ENCODE measurements around the gene SPEF1. TPM values are rescaled to one million over a fixed set of nuclear protein-coding genes. Genes with fewer than 3 reads are reported as not detected.

The SPEF1 gene
- total and polyA plus RNA-seq, 2 of the 4 experiments (the other 2 are of a cell fraction): 0.15 TPM; not detected in 1

DNA sequence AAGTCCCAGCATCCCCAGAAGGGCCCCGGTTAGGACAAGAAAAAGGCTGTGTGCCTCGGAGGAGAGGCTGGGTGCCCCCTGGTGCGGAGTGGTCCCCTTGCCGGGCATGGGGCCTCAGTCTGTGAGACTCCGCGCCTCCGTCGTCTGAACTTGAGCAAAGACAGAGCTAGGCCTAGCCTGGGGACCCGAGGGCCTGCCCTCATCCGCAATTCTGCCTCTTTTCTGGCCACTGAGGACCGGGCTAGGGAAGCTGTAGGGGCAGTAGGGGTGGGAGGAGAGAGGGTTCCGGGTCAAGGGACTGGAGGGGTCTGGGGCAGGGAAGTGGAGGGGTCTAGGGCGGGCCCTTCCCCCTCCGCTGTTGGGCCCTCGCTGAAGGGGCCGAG is 49.3 kb downstream of the SPEF1 start:
- peaks cover 2% of the 10 kb centered on the region; the same call in 1 of the 2 replicates for H3K9me1 ChIP-seq (ENCODE audit: insufficient read depth, low read length)
- H2BK15ac ChIP-seq (ENCODE audit: low read depth, low read length): no peak overlapping the region
- H2BK5ac ChIP-seq (ENCODE audit: low read depth, low read length, poor library complexity, severe bottlenecking): no peak overlapping the region
- intact Hi-C loops (cut with micrococcal nuclease): no loop called here
- no peak overlapping the region for H3K4me3 ChIP-seq (ENCODE audit: insufficient read depth, low read depth, low read length)
- in situ Hi-C loops (cut with MboI; ENCODE audit: low sequenced_read_pairs): no loop called here
- no peak overlapping the region for H2BK120ac ChIP-seq (ENCODE audit: low read depth, low read length)
- CTCF ChIA-PET: no interaction called here
- H2BK20ac ChIP-seq (ENCODE audit: low read depth, low read length): no peak overlapping the region
- H3K4ac ChIP-seq (ENCODE audit: low read depth, low read length): no peak overlapping the region
- H2AK9ac ChIP-seq (replicated peaks; ENCODE audit: low read depth, low read length, poor library complexity): peak overlapping the region; percentile 72
- H4K91ac ChIP-seq (ENCODE audit: insufficient read depth, low read depth, low read length): no peak overlapping the region
- no peak overlapping the region for H3K56ac ChIP-seq (ENCODE audit: extremely low read depth, insufficient read depth, low read length)
- H3K23ac ChIP-seq (ENCODE audit: low read depth, low read length): no peak overlapping the region
- H3K27ac ChIP-seq (ENCODE audit: insufficient read depth, low read length): no peak overlapping the region
- H3K4me1 ChIP-seq (ENCODE audit: control insufficient read depth, insufficient read depth, low read length): no peaks in the 10 kb centered on the region
- WGBS, 2 experiments (ENCODE audit: extremely low coverage in 2 of 2, insufficient read length in 1 of 2): 84% methylated on average over 5 of the region's 16 CpGs; no CpG with 5 or more reads in 1 of the 2 experiments
- no peak overlapping the region for H3K4me2 ChIP-seq (ENCODE audit: low read depth, low read length)
- H3K36me3 ChIP-seq (ENCODE audit: control insufficient read depth, insufficient read depth, low read length): no peaks in the 10 kb centered on the region
- no peak overlapping the region for H3K9ac ChIP-seq (ENCODE audit: low read depth, low read length)
- ATAC-seq (ENCODE audit: low read depth) (no peak), DNase-seq (no peak)
- POLR2A ChIA-PET (ENCODE audit: unreplicated experiment): no interaction called here
- no peak overlapping the region for H2AFZ ChIP-seq (replicated peaks; ENCODE audit: low read length, poor library complexity)
- no peak overlapping the region for H3K14ac ChIP-seq (replicated peaks; ENCODE audit: low read depth, low read length)
- H4K8ac ChIP-seq (ENCODE audit: low read depth in 2 of 2, low read length in 2 of 2): no peak overlapping the region
- H4K5ac ChIP-seq (ENCODE audit: low read depth, low read length): no peak overlapping the region
- no peaks in the 10 kb centered on the region for H4K20me1 ChIP-seq (ENCODE audit: insufficient read depth, low read length)
- BruUV-seq (replicated peaks): no TSS peak
- dilution Hi-C loops (cut with HindIII; ENCODE audit: low sequenced_read_pairs, unreplicated experiment): no loop called here
- no peaks in the 10 kb centered on the region for H3K79me1 ChIP-seq (ENCODE audit: low read depth in 1 of 2, low read length in 2 of 2)
- peaks cover 76% of the 10 kb centered on the region for H3K27me3 ChIP-seq (ENCODE audit: control insufficient read depth, insufficient read depth, low read length)
- TF ChIP-seq FOS (IDR thresholded peaks at IDR 0.05; ENCODE audit: low read depth, low read length): no peak
- no peak for TF ChIP-seq RAD21 (IDR thresholded peaks at IDR 0.05; ENCODE audit: low read length)
- TF ChIP-seq MAZ (IDR thresholded peaks at IDR 0.05; ENCODE audit: borderline replicate concordance, low read depth, low read length): no peak
- no peak for TF ChIP-seq CHD1 (IDR thresholded peaks at IDR 0.05; ENCODE audit: low read depth, low read length)
- TF ChIP-seq, protein P1, sequence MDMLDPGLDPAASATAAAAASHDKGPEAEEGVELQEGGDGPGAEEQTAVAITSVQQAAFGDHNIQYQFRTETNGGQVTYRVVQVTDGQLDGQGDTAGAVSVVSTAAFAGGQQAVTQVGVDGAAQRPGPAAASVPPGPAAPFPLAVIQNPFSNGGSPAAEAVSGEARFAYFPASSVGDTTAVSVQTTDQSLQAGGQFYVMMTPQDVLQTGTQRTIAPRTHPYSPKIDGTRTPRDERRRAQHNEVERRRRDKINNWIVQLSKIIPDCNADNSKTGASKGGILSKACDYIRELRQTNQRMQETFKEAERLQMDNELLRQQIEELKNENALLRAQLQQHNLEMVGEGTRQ (IDR thresholded peaks at IDR 0.05; ENCODE audit: low read depth, low read length): no peak
- TF ChIP-seq, protein P2, sequence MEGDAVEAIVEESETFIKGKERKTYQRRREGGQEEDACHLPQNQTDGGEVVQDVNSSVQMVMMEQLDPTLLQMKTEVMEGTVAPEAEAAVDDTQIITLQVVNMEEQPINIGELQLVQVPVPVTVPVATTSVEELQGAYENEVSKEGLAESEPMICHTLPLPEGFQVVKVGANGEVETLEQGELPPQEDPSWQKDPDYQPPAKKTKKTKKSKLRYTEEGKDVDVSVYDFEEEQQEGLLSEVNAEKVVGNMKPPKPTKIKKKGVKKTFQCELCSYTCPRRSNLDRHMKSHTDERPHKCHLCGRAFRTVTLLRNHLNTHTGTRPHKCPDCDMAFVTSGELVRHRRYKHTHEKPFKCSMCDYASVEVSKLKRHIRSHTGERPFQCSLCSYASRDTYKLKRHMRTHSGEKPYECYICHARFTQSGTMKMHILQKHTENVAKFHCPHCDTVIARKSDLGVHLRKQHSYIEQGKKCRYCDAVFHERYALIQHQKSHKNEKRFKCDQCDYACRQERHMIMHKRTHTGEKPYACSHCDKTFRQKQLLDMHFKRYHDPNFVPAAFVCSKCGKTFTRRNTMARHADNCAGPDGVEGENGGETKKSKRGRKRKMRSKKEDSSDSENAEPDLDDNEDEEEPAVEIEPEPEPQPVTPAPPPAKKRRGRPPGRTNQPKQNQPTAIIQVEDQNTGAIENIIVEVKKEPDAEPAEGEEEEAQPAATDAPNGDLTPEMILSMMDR (conservative IDR thresholded peaks at IDR 0.05; ENCODE audit: low read depth, low read length): no peak
- no peak for TF ChIP-seq CEBPB (IDR thresholded peaks at IDR 0.05; ENCODE audit: low read depth, low read length)
- no peak for TF ChIP-seq MXI1 (IDR thresholded peaks at IDR 0.05; ENCODE audit: borderline replicate concordance, low read depth, low read length)
- TF ChIP-seq RFX5 (IDR thresholded peaks at IDR 0.05; ENCODE audit: low read depth, low read length): no peak
- TF ChIP-seq NFE2L2 (IDR thresholded peaks at IDR 0.05; ENCODE audit: low read depth, low read length): no peak
- no peak for TF ChIP-seq SMC3 (IDR thresholded peaks at IDR 0.05; ENCODE audit: low read depth, low read length)
- TF ChIP-seq MAFK (IDR thresholded peaks at IDR 0.05; ENCODE audit: low read depth, low read length): no peak
- TF ChIP-seq POLR2A (IDR thresholded peaks at IDR 0.05; ENCODE audit: low read depth, low read length): no peak
- TF ChIP-seq, protein P3, sequence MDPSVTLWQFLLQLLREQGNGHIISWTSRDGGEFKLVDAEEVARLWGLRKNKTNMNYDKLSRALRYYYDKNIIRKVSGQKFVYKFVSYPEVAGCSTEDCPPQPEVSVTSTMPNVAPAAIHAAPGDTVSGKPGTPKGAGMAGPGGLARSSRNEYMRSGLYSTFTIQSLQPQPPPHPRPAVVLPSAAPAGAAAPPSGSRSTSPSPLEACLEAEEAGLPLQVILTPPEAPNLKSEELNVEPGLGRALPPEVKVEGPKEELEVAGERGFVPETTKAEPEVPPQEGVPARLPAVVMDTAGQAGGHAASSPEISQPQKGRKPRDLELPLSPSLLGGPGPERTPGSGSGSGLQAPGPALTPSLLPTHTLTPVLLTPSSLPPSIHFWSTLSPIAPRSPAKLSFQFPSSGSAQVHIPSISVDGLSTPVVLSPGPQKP (IDR thresholded peaks at IDR 0.05; ENCODE audit: borderline replicate concordance, low read depth, low read length): no peak
- TF ChIP-seq BHLHE40 (IDR thresholded peaks at IDR 0.05; ENCODE audit: low read depth, low read length): no peak
- TF ChIP-seq RCOR1 (IDR thresholded peaks at IDR 0.05; ENCODE audit: insufficient replicate concordance, low read length): no peak
- no peak overlapping the region for H3K18ac ChIP-seq (ENCODE audit: low read depth, low read length)
- no peak overlapping the region for H2AK5ac ChIP-seq (ENCODE audit: low read depth, low read length)
- H3K9me3 ChIP-seq (ENCODE audit: control insufficient read depth, insufficient read depth, low read length): no peaks in the 10 kb centered on the region

Measured in IMR-90 (cell line).